Tibial nerve (tissue), 4 donors: ENCODE measurements around the gene GOT2.

Source experiments
- EP300 ChIP-seq, 2 donors: sonication (generic); formaldehyde crosslinking; IDR thresholded peaks; one replicate each; pipeline ENCODE4 v1.6.1; 2017; ENCODE audit warnings: antibody characterized with exemption in 2 of 2, mild to moderate bottlenecking in 1 of 2
- TF ChIP-seq, protein P1 (sequence below), 5 experiments: fragments of 200-600 bp in 3 of 5; fragments of 450-650 bp in 2 of 5; sonication (generic) in 3 of 5; IDR thresholded peaks; one replicate each; pipeline ENCODE4 v1.5.1; 2016 to 2019; ENCODE audit warnings: antibody characterized with exemption in 5 of 5, mild to moderate bottlenecking in 3 of 5, moderate library complexity in 2 of 5

DNA sequence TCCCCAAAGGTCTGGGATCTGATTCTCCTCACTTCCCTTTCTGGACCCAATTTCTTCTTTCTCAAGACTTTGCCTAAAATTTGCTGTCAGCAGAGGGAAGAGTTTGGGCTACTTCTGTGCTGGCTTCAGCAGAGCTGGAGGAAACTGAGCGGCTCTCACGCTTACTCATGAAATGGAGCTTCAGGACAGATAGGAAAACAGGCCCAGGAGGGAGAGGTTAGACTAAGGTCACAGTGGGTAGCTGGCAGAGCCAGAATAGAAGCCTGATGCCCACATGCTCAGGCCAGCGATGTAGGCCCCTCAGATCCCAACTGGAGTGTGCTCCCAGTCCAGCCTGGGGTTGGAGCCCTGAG, 50.1 kb downstream of the GOT2 start:
- TF ChIP-seq, protein P1, sequence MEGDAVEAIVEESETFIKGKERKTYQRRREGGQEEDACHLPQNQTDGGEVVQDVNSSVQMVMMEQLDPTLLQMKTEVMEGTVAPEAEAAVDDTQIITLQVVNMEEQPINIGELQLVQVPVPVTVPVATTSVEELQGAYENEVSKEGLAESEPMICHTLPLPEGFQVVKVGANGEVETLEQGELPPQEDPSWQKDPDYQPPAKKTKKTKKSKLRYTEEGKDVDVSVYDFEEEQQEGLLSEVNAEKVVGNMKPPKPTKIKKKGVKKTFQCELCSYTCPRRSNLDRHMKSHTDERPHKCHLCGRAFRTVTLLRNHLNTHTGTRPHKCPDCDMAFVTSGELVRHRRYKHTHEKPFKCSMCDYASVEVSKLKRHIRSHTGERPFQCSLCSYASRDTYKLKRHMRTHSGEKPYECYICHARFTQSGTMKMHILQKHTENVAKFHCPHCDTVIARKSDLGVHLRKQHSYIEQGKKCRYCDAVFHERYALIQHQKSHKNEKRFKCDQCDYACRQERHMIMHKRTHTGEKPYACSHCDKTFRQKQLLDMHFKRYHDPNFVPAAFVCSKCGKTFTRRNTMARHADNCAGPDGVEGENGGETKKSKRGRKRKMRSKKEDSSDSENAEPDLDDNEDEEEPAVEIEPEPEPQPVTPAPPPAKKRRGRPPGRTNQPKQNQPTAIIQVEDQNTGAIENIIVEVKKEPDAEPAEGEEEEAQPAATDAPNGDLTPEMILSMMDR (IDR thresholded peaks at IDR 0.05): no peak
- no peak for TF ChIP-seq EP300 (IDR thresholded peaks at IDR 0.05)
